D721Med (cell line): ENCODE results near the gene SDHB.

ENCODE experiments used
- DNase-seq: peaks from one replicate; pipeline ENCODE4 v3.0.0; 2011; ENCODE audit warnings: low spot score; ENCODE audit not compliant: insufficient read length
- FAIRE-seq: peaks from 2 replicates; lab custom pipeline; 2011; peaks lifted over from hg19 to GRCh38; lab: Jason Lieb, UNC
- CTCF ChIP-seq: IDR thresholded peaks from 2 replicates; pipeline ENCODE4 v1.5.1; 2012; ENCODE audit warnings: mild to moderate bottlenecking, control low read depth; ENCODE audit not compliant: insufficient read depth; ENCODE audit errors: missing control alignments

SDHB gene

GRCh38 chr1:17075470-17076255 lies 21.8 kb upstream of the SDHB start:
- DNase-seq = no peak
- FAIRE-seq = no peak
- no peak for TF ChIP-seq CTCF

- no peak for TF ChIP-seq CTCF
- no peak for FAIRE-seq
- no peak for DNase-seq
These were observed 18.0 kb upstream of the SDHB start for GRCh38 chr1:17071794-17072193.

- no peak for DNase-seq
- FAIRE-seq = no peak
- TF ChIP-seq CTCF = no peak
These were observed 16.3 kb upstream of the SDHB start for GRCh38 chr1:17070163-17070525.

GRCh38 chr1:17069452-17070162 lies 15.8 kb upstream of the SDHB start:
- FAIRE-seq (no peak), DNase-seq (no peak)
- TF ChIP-seq CTCF = no peak

- FAIRE-seq (no peak), DNase-seq (no peak)
- no peak for TF ChIP-seq CTCF
These were observed 15.0 kb upstream of the SDHB start for GRCh38 chr1:17068789-17069188.

- TF ChIP-seq CTCF = no peak
- DNase-seq (no peak), FAIRE-seq (no peak)
These were observed 13.8 kb upstream of the SDHB start for GRCh38 chr1:17067465-17068240.
